ENCODE data around the gene CR1.

DNA sequence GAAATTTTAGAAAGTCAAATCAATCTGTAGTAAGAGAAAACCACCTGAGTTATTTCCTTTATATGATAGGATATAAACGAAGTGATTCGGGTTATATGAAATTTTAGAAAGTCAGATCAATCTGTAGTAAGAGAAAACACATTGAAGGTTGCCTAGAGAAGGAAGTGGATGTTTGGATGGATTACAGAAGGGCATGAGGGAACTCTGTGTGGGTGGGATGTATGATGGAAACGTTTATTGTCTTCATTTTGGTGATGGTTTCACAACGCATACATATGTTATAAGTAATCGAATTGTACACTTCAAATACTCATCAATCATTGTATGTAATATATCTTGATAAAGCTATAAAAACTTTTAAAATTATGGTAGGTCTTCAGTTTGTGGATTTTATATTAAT is 5.1 kb downstream of the CR1 start:
- TF ChIP-seq, protein P1, sequence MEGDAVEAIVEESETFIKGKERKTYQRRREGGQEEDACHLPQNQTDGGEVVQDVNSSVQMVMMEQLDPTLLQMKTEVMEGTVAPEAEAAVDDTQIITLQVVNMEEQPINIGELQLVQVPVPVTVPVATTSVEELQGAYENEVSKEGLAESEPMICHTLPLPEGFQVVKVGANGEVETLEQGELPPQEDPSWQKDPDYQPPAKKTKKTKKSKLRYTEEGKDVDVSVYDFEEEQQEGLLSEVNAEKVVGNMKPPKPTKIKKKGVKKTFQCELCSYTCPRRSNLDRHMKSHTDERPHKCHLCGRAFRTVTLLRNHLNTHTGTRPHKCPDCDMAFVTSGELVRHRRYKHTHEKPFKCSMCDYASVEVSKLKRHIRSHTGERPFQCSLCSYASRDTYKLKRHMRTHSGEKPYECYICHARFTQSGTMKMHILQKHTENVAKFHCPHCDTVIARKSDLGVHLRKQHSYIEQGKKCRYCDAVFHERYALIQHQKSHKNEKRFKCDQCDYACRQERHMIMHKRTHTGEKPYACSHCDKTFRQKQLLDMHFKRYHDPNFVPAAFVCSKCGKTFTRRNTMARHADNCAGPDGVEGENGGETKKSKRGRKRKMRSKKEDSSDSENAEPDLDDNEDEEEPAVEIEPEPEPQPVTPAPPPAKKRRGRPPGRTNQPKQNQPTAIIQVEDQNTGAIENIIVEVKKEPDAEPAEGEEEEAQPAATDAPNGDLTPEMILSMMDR (conservative IDR thresholded peaks at IDR 0.05), result no peak
- TF ChIP-seq ZFX (IDR thresholded peaks at IDR 0.05), result no peak

All from C4-2B (cell line).